ENCODE results near the gene DAB1. TPM values are rescaled to one million over a fixed set of nuclear protein-coding genes. Genes with fewer than 3 reads are reported as not detected.

DAB1 gene
- total RNA-seq, 1 experiment from 2014 or later: not detected

GRCh38 chr1:57124170-57124569 lies 299.7 kb downstream of the DAB1 start:
- ChIA-PET CTCF (no interaction called here), POLR2A (no interaction called here), RAD21 (ENCODE audit: low non-redundant PET in 1 of 2, low total read pairs in 2 of 2, uncharacterized antibody in 2 of 2, unreplicated experiment in 2 of 2) (no interaction called here)
- no TSS peak for BruUV-seq (replicated peaks)
- intact Hi-C loops (cut with micrococcal nuclease): no loop called here
- H3K4me3 ChIP-seq (replicated peaks in 1 of 2; ENCODE audit: low read depth in 1 of 2, low read length in 2 of 2): no peak overlapping the region
- H3K27ac ChIP-seq (ENCODE audit: low read depth, low read length): no peak overlapping the region
- no peaks in the 10 kb centered on the region for H3K4me1 ChIP-seq (ENCODE audit: control insufficient read depth in 1 of 2, insufficient read depth in 2 of 2, low read length in 2 of 2)
- H3K79me2 ChIP-seq (ENCODE audit: insufficient read depth, low read length): no peaks in the 10 kb centered on the region
- no peaks in the 10 kb centered on the region for H3K9me3 ChIP-seq (ENCODE audit: control insufficient read depth in 1 of 2, insufficient read depth in 1 of 2, low read depth in 1 of 2, low read length in 2 of 2)
- 0 out of 2 replicates have a peak, but pooled peaks cover 4% of the 10 kb centered on the region for H3K27me3 ChIP-seq (ENCODE audit: insufficient read depth, low read length)
- H3K36me3 ChIP-seq (ENCODE audit: control insufficient read depth in 1 of 2, insufficient read depth in 2 of 2, low read length in 2 of 2): no peaks in the 10 kb centered on the region
- H2AFZ ChIP-seq (ENCODE audit: low read depth, low read length, poor library complexity, severe bottlenecking): no peak overlapping the region
- H3K9ac ChIP-seq (ENCODE audit: low read length): no peak overlapping the region
- H3K4me2 ChIP-seq (ENCODE audit: low read length): no peak overlapping the region
- H4K20me1 ChIP-seq (ENCODE audit: insufficient read depth): no peaks in the 10 kb centered on the region
- no peaks in the 10 kb centered on the region for H3K9me2 ChIP-seq (ENCODE audit: insufficient read depth)
- no peak for DNase-seq (ENCODE audit: low read depth, low spot score)
- ATAC-seq: no peak
- TF ChIP-seq RAD21 (IDR thresholded peaks at IDR 0.05; ENCODE audit: low read depth) (no peak), JUND (IDR thresholded peaks at IDR 0.05) (no peak)

- Histone ChIP-seq H3K9me2 (ENCODE audit: insufficient read depth) (no peaks in the 10 kb centered on the region), H3K36me3 (ENCODE audit: control insufficient read depth in 1 of 2, insufficient read depth in 2 of 2, low read length in 2 of 2) (no peaks in the 10 kb centered on the region), H3K9me3 (ENCODE audit: control insufficient read depth in 1 of 2, insufficient read depth in 1 of 2, low read depth in 1 of 2, low read length in 2 of 2) (no peaks in the 10 kb centered on the region), H3K9ac (ENCODE audit: low read length) (no peak overlapping the region), H3K27ac (ENCODE audit: low read depth, low read length) (no peak overlapping the region), H3K4me1 (ENCODE audit: control insufficient read depth in 1 of 2, insufficient read depth in 2 of 2, low read length in 2 of 2) (no peaks in the 10 kb centered on the region), H4K20me1 (ENCODE audit: insufficient read depth) (no peaks in the 10 kb centered on the region), H3K4me2 (ENCODE audit: low read length) (no peak overlapping the region), H3K4me3 (replicated peaks in 1 of 2; ENCODE audit: low read depth in 1 of 2, low read length in 2 of 2) (no peak overlapping the region), H3K79me2 (ENCODE audit: insufficient read depth, low read length) (no peaks in the 10 kb centered on the region), H2AFZ (ENCODE audit: low read depth, low read length, poor library complexity, severe bottlenecking) (no peak overlapping the region), H3K27me3 (ENCODE audit: insufficient read depth, low read length) (0 out of 2 replicates have a peak, but pooled peaks cover 4% of the 10 kb centered on the region)
- CTCF ChIA-PET: no interaction called here
- TF ChIP-seq SRF (IDR thresholded peaks at IDR 0.05; ENCODE audit: low read depth) (no peak), ZNF274 (IDR thresholded peaks at IDR 0.05; ENCODE audit: low read depth, low read length) (no peak), EZH2 (IDR thresholded peaks at IDR 0.05) (no peak), CTCF (IDR thresholded peaks at IDR 0.05 in 2 of 3, conservative IDR thresholded peaks at IDR 0.05 in 1 of 3; ENCODE audit: borderline replicate concordance in 1 of 3, insufficient read depth in 1 of 3, low read depth in 2 of 3, low read length in 2 of 3) (no peak)
- intact Hi-C loops (cut with micrococcal nuclease): no loop called here
- RAD21 ChIA-PET (ENCODE audit: low non-redundant PET in 1 of 2, low total read pairs in 2 of 2, uncharacterized antibody in 2 of 2, unreplicated experiment in 2 of 2): no interaction called here
- no TSS peak for BruUV-seq (replicated peaks)
- ATAC-seq (no peak), DNase-seq (ENCODE audit: low read depth, low spot score) (no peak)
- POLR2A ChIA-PET: no interaction called here
Measured at GRCh38 chr1:57122031-57122430, 301.8 kb downstream of the DAB1 start.

Measured in HCT116 (cell line).